ENCODE results near the gene SRRM5. TPM values are rescaled to one million over a fixed set of nuclear protein-coding genes. Genes with fewer than 3 reads are reported as not detected.

The SRRM5 gene
- total and polyA plus RNA-seq, 2 of the 13 experiments (the other 11 are each of a cell fraction or from before 2014, with no cell fraction given): 0.11 to 0.16 TPM

GRCh38 chr19:43619262-43620060 is 7.6 kb downstream of the SRRM5 start, which contains the start of gene ZNF428 (continued):
- TF ChIP-seq FOSL1 (CRISPR knock-in tag; IDR thresholded peaks at IDR 0.05; ENCODE audit: borderline replicate concordance) (0 out of 2 replicates have a peak, but pooled peaks have one; percentile 24), ZKSCAN5 (CRISPR knock-in tag; IDR thresholded peaks at IDR 0.05) (no peak), MBD4 (IDR thresholded peaks at IDR 0.05; ENCODE audit: borderline replicate concordance, low read length) (no peak), NR1H2 (CRISPR knock-in tag; IDR thresholded peaks at IDR 0.05; ENCODE audit: borderline replicate concordance, low read depth) (peak; percentile 72; the same call in 1 of the 2 replicates), BATF2 (CRISPR knock-in tag; IDR thresholded peaks at IDR 0.05) (peak; percentile 80; the same call in 1 of the 2 replicates), KLF12 (CRISPR knock-in tag; IDR thresholded peaks at IDR 0.05; ENCODE audit: borderline replicate concordance) (peak; percentile 82; the same call in 1 of the 2 replicates), ZFP36L2 (CRISPR knock-in tag; IDR thresholded peaks at IDR 0.05) (no peak), CTCF (CRISPR knock-in tag; IDR thresholded peaks at IDR 0.05) (peak; percentile 35; the same call in 1 of the 2 replicates), RXRB (CRISPR knock-in tag; IDR thresholded peaks at IDR 0.05; ENCODE audit: borderline replicate concordance) (no peak; the same call in 1 of the 2 replicates), ZFY (CRISPR knock-in tag; IDR thresholded peaks at IDR 0.05) (peak; percentile 91), CREB1 (IDR thresholded peaks at IDR 0.05) (peak; percentile 3; the same call in 1 of the 2 replicates), CREB1 (CRISPR knock-in tag; IDR thresholded peaks at IDR 0.05) (no peak), ZNF20 (CRISPR knock-in tag; IDR thresholded peaks at IDR 0.05) (0 out of 2 replicates have a peak, but pooled peaks have one; percentile 40), SMC3 (IDR thresholded peaks at IDR 0.05; ENCODE audit: low read length) (no peak), AKAP8 (CRISPR knock-in tag; IDR thresholded peaks at IDR 0.05) (no peak), ZFYVE20 (CRISPR knock-in tag; IDR thresholded peaks at IDR 0.05; ENCODE audit: borderline replicate concordance, low read depth) (peak; percentile 34; the same call in 1 of the 2 replicates), PREB (CRISPR knock-in tag; IDR thresholded peaks at IDR 0.05) (peak; percentile 38), HNRNPL (IDR thresholded peaks at IDR 0.05; ENCODE audit: low read depth, low read length) (0 out of 2 replicates have a peak, but pooled peaks have one; percentile 25), PHF20 (CRISPR knock-in tag; IDR thresholded peaks at IDR 0.05) (peak; percentile 70), KMT2B (CRISPR knock-in tag; IDR thresholded peaks at IDR 0.05) (peak; percentile 55; the same call in 1 of the 2 replicates), ZNF350 (CRISPR knock-in tag; IDR thresholded peaks at IDR 0.05; ENCODE audit: borderline replicate concordance, low read depth) (peak; percentile 91), DBP (CRISPR knock-in tag; IDR thresholded peaks at IDR 0.05; ENCODE audit: not compliant biosample characterization) (no peak), STAT5B (CRISPR knock-in tag; IDR thresholded peaks at IDR 0.05) (no peak), CREB3 (CRISPR knock-in tag; IDR thresholded peaks at IDR 0.05) (no peak), ZNF317 (CRISPR knock-in tag; IDR thresholded peaks at IDR 0.05) (peak; percentile 77; the same call in 1 of the 2 replicates)

All from HepG2 (cell line).